Kidney tubule cell (primary cell): ENCODE measurements around the gene NEUROG1.

Experiments
- DNase-seq: peaks from one replicate; pipeline ENCODE4 v3.0.0-alpha.2; 2018; ENCODE audit warnings: low spot score

The NEUROG1 gene

GRCh38 chr5:135493406-135494180, 42.2 kb downstream of the NEUROG1 start:
- peak; percentile 77 for DNase-seq

DNA sequence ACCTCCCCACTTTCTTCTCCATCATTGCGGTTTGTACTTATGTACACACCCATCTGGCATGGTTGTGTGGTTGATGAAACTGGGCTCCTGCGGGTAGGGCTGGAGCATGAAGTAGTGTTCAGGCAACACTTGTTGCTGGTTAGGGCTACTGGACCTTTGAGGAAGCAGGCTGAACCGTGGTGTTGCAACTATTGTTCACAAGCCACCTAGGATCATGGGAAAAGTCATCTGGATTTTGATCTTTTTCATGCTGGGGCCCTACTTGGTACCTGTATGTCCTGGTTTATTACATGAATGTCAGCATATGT, 43.5 kb downstream of the NEUROG1 start:
- DNase-seq = peak; percentile 24

DNA sequence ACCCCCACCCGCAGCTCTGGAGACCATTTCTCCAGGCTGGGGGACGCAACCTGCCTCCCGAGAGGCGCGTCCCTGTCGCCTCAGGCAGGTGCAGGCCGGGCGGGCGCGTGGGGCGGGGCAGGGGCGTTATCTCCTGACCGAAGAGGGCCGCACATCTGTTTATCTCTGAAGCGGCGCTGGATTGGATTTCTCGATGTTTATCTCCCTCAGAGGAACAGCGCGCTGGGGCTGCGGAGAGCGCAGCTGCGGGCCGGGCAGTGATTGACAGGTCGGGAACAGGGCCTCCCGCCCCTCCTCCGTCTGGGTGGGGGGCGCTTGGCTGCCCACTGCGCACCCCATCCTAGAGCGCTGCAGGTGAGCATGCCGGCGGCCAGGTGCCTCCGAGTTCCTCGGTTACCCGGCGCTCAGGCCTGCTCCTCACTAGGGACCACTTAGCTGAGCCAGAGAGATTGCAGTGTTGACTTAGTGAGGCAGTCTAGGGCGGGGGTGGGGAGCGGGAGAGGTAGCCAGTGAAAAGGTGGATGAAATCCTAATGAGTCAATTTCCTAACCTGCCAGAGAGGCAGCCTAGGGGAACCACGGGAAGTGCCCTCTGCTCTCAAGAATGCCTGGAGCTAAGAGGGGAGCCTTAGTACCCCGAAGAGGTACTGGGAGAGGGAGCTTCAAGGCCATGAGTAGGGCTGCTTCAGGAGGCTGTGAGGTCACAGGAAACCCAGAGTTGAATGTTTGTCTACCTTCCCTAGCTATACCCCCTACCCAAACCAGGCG, 44.0 kb downstream of the NEUROG1 start:
- peak; percentile 75 for DNase-seq

- DNase-seq = no peak
Measured at GRCh38 chr5:135491038-135491551, 44.7 kb downstream of the NEUROG1 start.

GRCh38 chr5:135490245-135491037, 45.3 kb downstream of the NEUROG1 start:
- DNase-seq = no peak

GRCh38 chr5:135489466-135490244, 46.1 kb downstream of the NEUROG1 start:
- DNase-seq = no peak

DNA sequence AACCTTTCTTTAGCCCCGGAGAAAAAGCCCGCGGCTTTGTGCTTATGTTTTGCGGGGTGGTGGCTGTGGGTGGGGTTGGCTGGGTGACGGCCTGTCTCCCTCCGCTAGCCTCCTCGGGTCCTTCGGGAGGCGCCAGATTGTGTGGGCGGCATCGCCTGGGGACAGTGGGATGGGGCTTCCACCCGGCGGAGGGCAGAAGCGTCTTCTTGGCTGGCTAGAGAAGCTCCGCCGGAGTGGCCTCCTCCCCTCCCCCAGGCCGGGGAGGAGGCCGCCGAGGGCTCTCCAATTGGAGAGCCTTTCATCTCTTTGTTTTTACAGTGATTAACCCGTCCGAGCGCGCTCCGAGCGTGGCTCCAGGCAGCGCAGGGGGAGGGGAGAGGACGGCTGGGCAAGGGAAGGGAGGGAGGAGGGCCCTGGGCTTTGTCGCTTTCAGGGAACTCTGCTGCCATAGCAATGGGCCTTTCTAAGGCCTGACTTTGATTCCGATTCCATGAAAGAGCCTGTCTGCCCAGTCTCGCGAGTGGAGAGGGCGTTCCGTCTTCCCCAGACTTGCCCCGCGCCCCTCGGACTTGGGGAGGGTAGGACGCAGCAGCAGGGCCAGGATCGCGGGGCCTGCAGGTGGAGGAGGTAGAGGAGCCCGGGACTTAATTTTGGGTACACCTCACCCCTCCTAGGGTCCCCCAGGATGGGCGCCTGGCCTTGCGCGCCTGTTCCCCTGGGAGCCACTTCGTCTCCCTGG, 46.9 kb downstream of the NEUROG1 start:
- DNase-seq = peak; percentile 83

GRCh38 chr5:135487839-135488514, 47.8 kb downstream of the NEUROG1 start:
- DNase-seq = no peak

DNA sequence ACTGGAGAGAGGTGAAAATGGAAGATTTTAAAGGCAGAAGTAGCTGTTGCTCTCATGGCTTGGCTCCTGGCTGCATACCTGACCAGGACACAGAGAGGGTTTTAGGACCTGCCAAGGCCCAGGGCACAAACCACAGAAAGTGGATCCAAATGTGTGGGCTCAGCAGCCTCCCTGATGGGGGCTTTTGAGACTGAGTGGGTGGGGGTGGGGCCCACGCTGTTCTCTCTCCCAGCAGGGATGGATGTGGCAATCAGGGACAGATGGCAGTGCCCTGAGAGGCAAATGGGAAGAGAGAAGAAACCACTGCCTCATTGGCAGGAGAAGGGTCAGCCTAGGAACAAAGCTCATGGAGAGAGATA, 48.7 kb downstream of the NEUROG1 start:
- DNase-seq = no peak

DNA sequence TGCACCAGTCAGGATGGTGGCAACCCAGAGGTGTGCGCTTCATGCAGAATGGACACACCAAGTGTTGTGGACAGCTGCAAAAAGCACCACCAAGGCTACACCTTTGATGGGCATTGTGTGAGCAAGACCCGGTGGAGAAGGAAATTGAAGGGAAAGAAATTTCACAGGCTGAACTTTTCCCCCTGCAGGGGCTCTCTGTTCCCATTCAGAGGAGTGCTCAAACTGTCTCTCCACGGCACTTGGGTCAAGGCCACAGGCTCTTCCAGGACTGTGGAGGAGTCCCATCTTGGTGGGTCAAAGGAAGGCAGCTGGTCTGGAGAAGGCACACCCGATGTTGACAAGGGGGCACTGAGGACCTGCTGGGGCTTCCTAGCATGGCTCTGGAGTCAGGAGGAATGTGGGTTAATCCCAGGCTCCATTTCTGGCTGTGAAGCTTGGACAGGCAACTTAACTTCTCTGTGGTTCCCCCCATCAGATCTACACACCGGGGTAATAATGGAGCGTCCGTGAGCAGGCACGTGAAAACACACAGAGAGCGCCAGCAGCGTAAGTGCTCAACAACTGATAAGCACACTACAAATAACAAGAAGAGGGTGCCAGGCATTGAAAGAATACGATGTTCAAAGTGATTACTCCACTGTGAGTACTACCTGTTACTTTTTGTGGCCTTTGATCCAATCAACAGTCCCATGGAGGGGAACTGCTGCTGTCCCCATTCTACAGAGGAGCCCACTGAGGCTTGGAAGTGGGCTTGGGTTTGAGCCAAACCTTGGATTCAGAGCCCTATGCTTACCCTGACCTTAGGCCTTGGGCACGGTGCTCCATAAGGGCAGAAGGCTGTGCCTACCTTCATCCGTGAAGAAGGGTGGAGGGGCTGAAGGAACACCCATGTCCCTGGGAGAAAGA, 49.4 kb downstream of the NEUROG1 start:
- DNase-seq = no peak

GRCh38 chr5:135484674-135485086, 51.1 kb downstream of the NEUROG1 start:
- DNase-seq = no peak
